ENCODE measurements around the gene MRPS24. TPM values are rescaled to one million over a fixed set of nuclear protein-coding genes. Genes with fewer than 3 reads are reported as not detected.
A peak's percentile ranks its signal among the peaks of the same experiment; 100 is the strongest.

Gene MRPS24
- total and polyA plus RNA-seq, 10 of the 15 experiments (the other 5 are each of a cell fraction or from before 2014, with no cell fraction given): 27.6 to 164 (median 106) TPM

DNA sequence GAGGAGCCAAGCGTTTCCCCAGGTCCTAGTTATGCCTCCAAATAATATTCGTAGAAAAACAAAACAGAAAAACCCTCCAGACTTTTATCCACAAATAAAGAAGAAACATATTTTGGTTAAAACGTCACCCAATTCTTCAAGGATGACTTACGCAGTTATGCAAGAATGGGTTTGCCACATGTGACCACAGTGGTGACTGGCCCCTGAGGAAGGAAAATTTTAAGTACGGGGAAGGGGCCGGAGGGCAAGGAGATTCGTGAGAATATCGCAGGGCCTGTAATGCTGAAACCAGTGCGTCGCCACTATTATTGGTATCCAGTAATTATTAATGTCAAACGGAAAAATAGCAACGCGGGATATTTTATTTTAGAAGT, 537 bp upstream of the MRPS24 start:
- in situ Hi-C loops (cut with MboI) (no loop called here), intact Hi-C loops (cut with micrococcal nuclease; ENCODE audit: unreplicated experiment) (no loop called here)
- SMC1A ChIA-PET (ENCODE audit: uncharacterized antibody, unreplicated experiment): interaction anchor here (0.7 kb wide), 1 partner anchor 10 kb away, joined by 4 read pairs; no protein-coding TSS in a partner anchor
- BruUV-seq (replicated peaks): no TSS peak
- Histone ChIP-seq H3K79me2 (ENCODE audit: control insufficient read depth, insufficient read depth, low read length) (peaks cover 3% of the 10 kb centered on the region; the same call in 1 of the 2 replicates), H4K20me1 (ENCODE audit: control insufficient read depth, insufficient read depth) (no peaks in the 10 kb centered on the region), H3K9ac (ENCODE audit: control insufficient read depth, insufficient read depth, low read length) (peak overlapping the region; percentile 58; the same call in 1 of the 2 replicates), H3K27me3 (replicated peaks in 1 of 2; ENCODE audit: control insufficient read depth in 2 of 2, insufficient read depth in 2 of 2, low read length in 1 of 2) (no peaks in the 10 kb centered on the region), H3K36me3 (ENCODE audit: control insufficient read depth in 2 of 2, insufficient read depth in 2 of 2, low read length in 1 of 2) (peaks cover 1 to 3% of the 10 kb centered on the region in 2 experiments; a peak in 2 of 4 replicates), H3K4me3 (peak overlapping the region; percentile 66), H3K27ac (ENCODE audit: control insufficient read depth, insufficient read depth) (peak overlapping the region; percentile 52), H3K9me3 (replicated peaks; ENCODE audit: control insufficient read depth, insufficient read depth, low read length) (0 out of 3 replicates have a peak, but pooled peaks cover 1% of the 10 kb centered on the region), H3K4me1 (ENCODE audit: control insufficient read depth, insufficient read depth, low read length) (peaks cover 7% of the 10 kb centered on the region), H3K4me2 (ENCODE audit: control insufficient read depth, insufficient read depth) (peak overlapping the region; percentile 89), H2AFZ (ENCODE audit: control insufficient read depth, low read depth, low read length) (peak overlapping the region; percentile 88)
- CTCF ChIA-PET: interaction anchor here (0.6 kb wide), 1 partner anchor 31 kb away, joined by 3 read pairs; no protein-coding TSS in a partner anchor
- RAD21 ChIA-PET (ENCODE audit: unreplicated experiment): interaction anchor here (0.6 to 1.3 kb wide), 5 partner anchors 35 to 287 kb away, joined by 3 to 6 read pairs (median 3); partner anchors contain the start of gene STK17A
- peak; percentile 13 for ATAC-seq
- POLR2A ChIA-PET: interaction anchor here (0.5 to 1.5 kb wide), 3 partner anchors 55 to 588 kb away, joined by 3 to 8 read pairs (median 3); no protein-coding TSS in a partner anchor
- FAIRE-seq: no peak
- DNase-seq (ENCODE audit: low read depth, low spot score): no peak
- 19% methylated on average over 13 of the region's 13 CpGs for WGBS (ENCODE audit: insufficient coverage, insufficient replicate concordance, low lambda C conversion rate, missing lambda C conversion rate)
- 0 out of 2 replicates have a peak, but pooled peaks have one; percentile 9 for TF ChIP-seq PAX5 (IDR thresholded peaks at IDR 0.05; ENCODE audit: borderline replicate concordance, low read depth, low read length)
- no peak for TF ChIP-seq YY1 (IDR thresholded peaks at IDR 0.05; ENCODE audit: low read depth, low read length)
- TF ChIP-seq ZNF217 (IDR thresholded peaks at IDR 0.05): no peak
- no peak for TF ChIP-seq RELA (IDR thresholded peaks at IDR 0.05; ENCODE audit: borderline replicate concordance, partially characterized antibody)
- TF ChIP-seq NFIC (IDR thresholded peaks at IDR 0.05; ENCODE audit: low read depth, low read length): no peak
- no peak for TF ChIP-seq FOXM1 (IDR thresholded peaks at IDR 0.05; ENCODE audit: low read depth, low read length)
- peak; percentile 47; the same call in 1 of the 2 replicates for TF ChIP-seq RAD51 (IDR thresholded peaks at IDR 0.05)
- TF ChIP-seq BACH1 (IDR thresholded peaks at IDR 0.05; ENCODE audit: borderline replicate concordance): no peak
- TF ChIP-seq, protein P1, sequence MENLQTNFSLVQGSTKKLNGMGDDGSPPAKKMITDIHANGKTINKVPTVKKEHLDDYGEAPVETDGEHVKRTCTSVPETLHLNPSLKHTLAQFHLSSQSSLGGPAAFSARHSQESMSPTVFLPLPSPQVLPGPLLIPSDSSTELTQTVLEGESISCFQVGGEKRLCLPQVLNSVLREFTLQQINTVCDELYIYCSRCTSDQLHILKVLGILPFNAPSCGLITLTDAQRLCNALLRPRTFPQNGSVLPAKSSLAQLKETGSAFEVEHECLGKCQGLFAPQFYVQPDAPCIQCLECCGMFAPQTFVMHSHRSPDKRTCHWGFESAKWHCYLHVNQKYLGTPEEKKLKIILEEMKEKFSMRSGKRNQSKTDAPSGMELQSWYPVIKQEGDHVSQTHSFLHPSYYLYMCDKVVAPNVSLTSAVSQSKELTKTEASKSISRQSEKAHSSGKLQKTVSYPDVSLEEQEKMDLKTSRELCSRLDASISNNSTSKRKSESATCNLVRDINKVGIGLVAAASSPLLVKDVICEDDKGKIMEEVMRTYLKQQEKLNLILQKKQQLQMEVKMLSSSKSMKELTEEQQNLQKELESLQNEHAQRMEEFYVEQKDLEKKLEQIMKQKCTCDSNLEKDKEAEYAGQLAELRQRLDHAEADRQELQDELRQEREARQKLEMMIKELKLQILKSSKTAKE (IDR thresholded peaks at IDR 0.05; ENCODE audit: low read depth, poor library complexity, severe bottlenecking): no peak
- no peak for TF ChIP-seq EP300 (IDR thresholded peaks at IDR 0.05; ENCODE audit: borderline replicate concordance in 1 of 2, control insufficient read depth in 1 of 2, low read depth in 2 of 2, low read length in 2 of 2)
- no peak for TF ChIP-seq NFXL1 (IDR thresholded peaks at IDR 0.05; ENCODE audit: borderline replicate concordance)
- TF ChIP-seq, protein P2, sequence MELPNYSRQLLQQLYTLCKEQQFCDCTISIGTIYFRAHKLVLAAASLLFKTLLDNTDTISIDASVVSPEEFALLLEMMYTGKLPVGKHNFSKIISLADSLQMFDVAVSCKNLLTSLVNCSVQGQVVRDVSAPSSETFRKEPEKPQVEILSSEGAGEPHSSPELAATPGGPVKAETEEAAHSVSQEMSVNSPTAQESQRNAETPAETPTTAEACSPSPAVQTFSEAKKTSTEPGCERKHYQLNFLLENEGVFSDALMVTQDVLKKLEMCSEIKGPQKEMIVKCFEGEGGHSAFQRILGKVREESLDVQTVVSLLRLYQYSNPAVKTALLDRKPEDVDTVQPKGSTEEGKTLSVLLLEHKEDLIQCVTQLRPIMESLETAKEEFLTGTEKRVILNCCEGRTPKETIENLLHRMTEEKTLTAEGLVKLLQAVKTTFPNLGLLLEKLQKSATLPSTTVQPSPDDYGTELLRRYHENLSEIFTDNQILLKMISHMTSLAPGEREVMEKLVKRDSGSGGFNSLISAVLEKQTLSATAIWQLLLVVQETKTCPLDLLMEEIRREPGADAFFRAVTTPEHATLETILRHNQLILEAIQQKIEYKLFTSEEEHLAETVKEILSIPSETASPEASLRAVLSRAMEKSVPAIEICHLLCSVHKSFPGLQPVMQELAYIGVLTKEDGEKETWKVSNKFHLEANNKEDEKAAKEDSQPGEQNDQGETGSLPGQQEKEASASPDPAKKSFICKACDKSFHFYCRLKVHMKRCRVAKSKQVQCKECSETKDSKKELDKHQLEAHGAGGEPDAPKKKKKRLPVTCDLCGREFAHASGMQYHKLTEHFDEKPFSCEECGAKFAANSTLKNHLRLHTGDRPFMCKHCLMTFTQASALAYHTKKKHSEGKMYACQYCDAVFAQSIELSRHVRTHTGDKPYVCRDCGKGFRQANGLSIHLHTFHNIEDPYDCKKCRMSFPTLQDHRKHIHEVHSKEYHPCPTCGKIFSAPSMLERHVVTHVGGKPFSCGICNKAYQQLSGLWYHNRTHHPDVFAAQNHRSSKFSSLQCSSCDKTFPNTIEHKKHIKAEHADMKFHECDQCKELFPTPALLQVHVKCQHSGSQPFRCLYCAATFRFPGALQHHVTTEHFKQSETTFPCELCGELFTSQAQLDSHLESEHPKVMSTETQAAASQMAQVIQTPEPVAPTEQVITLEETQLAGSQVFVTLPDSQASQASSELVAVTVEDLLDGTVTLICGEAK (IDR thresholded peaks at IDR 0.05; ENCODE audit: borderline replicate concordance): no peak
- TF ChIP-seq ZNF274 (IDR thresholded peaks at IDR 0.05; ENCODE audit: insufficient read depth, insufficient read length): no peak
- no peak for TF ChIP-seq ESRRA (IDR thresholded peaks at IDR 0.05; ENCODE audit: low read length)
- TF ChIP-seq SIN3A (IDR thresholded peaks at IDR 0.05; ENCODE audit: low read depth, low read length): no peak
- no peak for TF ChIP-seq HDAC6 (IDR thresholded peaks at IDR 0.05; ENCODE audit: unreplicated experiment)
- no peak for TF ChIP-seq SIX5 (IDR thresholded peaks at IDR 0.05; ENCODE audit: low read depth, low read length, severe bottlenecking)

Data from GM12878 (cell line).